ENCODE data around the gene CHRNA9.

The CHRNA9 gene

GRCh38 chr4:40309250-40309774 is 25.8 kb upstream of the CHRNA9 start:
- DNase-seq: peak; percentile 74

- DNase-seq: no peak
These were observed 24.9 kb upstream of the CHRNA9 start for GRCh38 chr4:40310225-40310624.

- no peak for DNase-seq
These were observed 23.3 kb upstream of the CHRNA9 start for GRCh38 chr4:40311811-40312346.

- no peak for DNase-seq
These were observed 20.2 kb upstream of the CHRNA9 start for GRCh38 chr4:40314951-40315350.

GRCh38 chr4:40316333-40316781 is 18.8 kb upstream of the CHRNA9 start:
- DNase-seq: peak; percentile 92

GRCh38 chr4:40316782-40317635 is 18.1 kb upstream of the CHRNA9 start:
- DNase-seq: peak; percentile 89

- no peak for DNase-seq
These were observed 17.0 kb upstream of the CHRNA9 start for GRCh38 chr4:40317916-40318658.

GRCh38 chr4:40321574-40322275 is 13.4 kb upstream of the CHRNA9 start:
- peak; percentile 63 for DNase-seq

GRCh38 chr4:40322811-40323210 is 12.3 kb upstream of the CHRNA9 start:
- DNase-seq: no peak

GRCh38 chr4:40323866-40324265 is 11.3 kb upstream of the CHRNA9 start:
- DNase-seq: no peak

GRCh38 chr4:40325406-40326019 is 9.6 kb upstream of the CHRNA9 start:
- DNase-seq: peak; percentile 65

- DNase-seq: no peak
These were observed 7.8 kb upstream of the CHRNA9 start for GRCh38 chr4:40327340-40327739.

GRCh38 chr4:40328383-40328782 is 6.8 kb upstream of the CHRNA9 start:
- no peak for DNase-seq

GRCh38 chr4:40329805-40330204 is 5.3 kb upstream of the CHRNA9 start:
- no peak for DNase-seq

- DNase-seq: no peak
These were observed 4.6 kb upstream of the CHRNA9 start for GRCh38 chr4:40330536-40330935.

GRCh38 chr4:40331101-40331745 is 3.9 kb upstream of the CHRNA9 start:
- no peak for DNase-seq

- DNase-seq: no peak
These were observed 3.2 kb upstream of the CHRNA9 start for GRCh38 chr4:40331961-40332360.

GRCh38 chr4:40333921-40334352 is 1.2 kb upstream of the CHRNA9 start:
- peak; percentile 82 for DNase-seq

GRCh38 chr4:40335525-40335894 is 377 bp downstream of the CHRNA9 start:
- peak; percentile 77 for DNase-seq

- no peak for DNase-seq
These were observed 1.9 kb downstream of the CHRNA9 start for GRCh38 chr4:40337051-40337450.

- DNase-seq: no peak
These were observed 2.4 kb downstream of the CHRNA9 start for GRCh38 chr4:40337523-40337922.

- peak; percentile 13 for DNase-seq
These were observed 4.9 kb downstream of the CHRNA9 start for GRCh38 chr4:40340030-40340429.
